Subcutaneous adipose tissue (tissue), 4 donors: ENCODE measurements around the gene IRF6. TPM values are rescaled to one million over a fixed set of nuclear protein-coding genes. Genes with fewer than 3 reads are reported as not detected.

ENCODE experiments used
- CTCF ChIP-seq: fragments of 450-650 bp; IDR thresholded peaks from one replicate; pipeline ENCODE4 v1.5.1; 2016; ENCODE audit warnings: low read depth, mild to moderate bottlenecking, control low read depth, antibody characterized with exemption, moderate library complexity
- total RNA-seq, 4 donors: library from RNA; depleted of rRNA; stranded (reverse); fragments of >200 nt; gene quantifications; one replicate each; pipeline ENCODE4 v1.1.0, GENCODE V29; 2016

IRF6 gene
- total RNA-seq, 4 donors from 2014 or later = 0.38 to 2.0 (median 1.6) TPM

DNA sequence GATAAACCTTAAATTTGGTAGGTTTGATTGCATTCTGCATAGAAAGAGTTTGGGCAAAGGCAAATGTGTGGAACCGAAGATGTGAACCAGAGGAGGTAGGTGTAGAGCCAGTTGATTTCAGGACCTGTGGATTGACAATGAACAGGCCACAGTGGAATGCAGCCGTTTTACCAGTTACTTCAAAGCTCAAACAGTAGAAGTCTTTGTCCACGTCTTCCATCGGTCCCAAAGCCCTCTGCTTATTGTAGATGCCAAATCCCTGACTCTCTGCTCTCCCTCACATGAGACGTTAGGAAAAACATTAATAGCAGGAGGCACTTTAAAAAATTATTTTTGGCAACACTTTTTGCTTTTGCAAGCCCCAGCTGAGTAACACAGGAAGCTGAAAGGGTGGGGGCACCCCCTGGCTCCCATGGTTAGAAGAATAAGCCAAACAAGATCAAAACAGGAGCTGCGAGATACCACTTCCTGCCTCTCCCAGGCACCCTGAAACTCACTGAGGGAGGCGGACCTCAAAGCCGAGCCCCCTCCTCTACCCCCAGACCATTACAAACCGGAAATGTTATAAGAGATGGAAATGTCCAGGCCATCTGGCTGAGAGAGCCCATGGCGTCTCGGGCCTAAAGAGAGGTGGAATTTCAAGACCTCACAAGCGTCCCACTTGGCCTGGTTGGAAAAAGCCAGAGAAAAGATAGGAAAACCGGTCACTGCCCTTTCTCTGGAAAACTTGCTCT lies 36.6 kb downstream of the IRF6 start:
- TF ChIP-seq CTCF = no peak

- TF ChIP-seq CTCF = no peak
Measured at GRCh38 chr1:209768354-209768774, 37.6 kb downstream of the IRF6 start.

- no peak for TF ChIP-seq CTCF
Measured at GRCh38 chr1:209767706-209768105, 38.2 kb downstream of the IRF6 start.

- no peak for TF ChIP-seq CTCF
Measured at GRCh38 chr1:209767096-209767495, 38.8 kb downstream of the IRF6 start.

DNA sequence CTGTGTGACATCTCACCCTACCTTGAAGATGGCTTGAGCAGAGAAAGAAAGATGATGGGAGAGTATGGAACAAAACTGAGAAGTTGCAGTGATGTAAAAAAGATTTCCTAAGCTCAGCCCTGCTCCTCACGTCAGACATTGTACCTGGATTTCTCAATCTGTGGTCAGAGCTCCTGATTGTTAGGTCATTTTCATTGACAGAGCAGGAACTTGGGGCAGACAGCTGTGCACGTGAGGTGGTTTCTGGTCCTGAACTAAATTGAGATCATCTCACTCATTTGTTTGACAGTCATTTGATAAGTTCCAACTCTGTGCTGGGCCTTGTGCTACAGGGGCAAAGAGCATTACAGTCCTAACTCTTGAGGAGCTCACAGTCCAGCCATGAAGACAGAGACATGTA lies 39.9 kb downstream of the IRF6 start:
- no peak for TF ChIP-seq CTCF

DNA sequence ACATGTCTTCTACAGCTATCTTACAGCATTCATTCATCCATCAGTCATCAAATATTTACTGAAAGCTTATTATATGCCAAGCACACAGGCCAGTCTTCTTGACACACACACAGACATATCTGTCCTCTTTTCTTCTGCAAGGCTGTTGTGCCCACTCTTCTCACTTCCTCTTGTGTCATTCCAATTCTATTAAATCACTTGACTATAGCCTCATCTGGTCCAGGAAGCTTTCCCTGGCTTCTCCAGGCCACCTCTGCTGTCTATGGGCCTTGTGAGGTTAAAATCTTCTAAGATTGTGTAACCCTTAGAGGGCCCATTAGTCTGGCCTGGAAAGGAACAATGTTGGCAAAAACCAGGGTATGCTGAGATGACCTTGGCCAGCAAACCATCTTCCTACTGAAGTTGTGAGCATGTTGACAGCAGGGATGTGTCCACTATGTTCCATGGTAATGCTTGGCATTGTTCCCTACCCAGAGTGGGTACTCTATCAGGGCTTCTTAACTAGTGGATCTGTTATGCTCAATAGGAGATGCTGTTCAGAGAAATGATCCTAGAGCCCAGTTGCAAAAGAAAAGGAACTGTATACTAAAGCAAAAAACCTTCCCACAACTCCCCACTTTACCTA lies 44.8 kb downstream of the IRF6 start:
- TF ChIP-seq CTCF = no peak

DNA sequence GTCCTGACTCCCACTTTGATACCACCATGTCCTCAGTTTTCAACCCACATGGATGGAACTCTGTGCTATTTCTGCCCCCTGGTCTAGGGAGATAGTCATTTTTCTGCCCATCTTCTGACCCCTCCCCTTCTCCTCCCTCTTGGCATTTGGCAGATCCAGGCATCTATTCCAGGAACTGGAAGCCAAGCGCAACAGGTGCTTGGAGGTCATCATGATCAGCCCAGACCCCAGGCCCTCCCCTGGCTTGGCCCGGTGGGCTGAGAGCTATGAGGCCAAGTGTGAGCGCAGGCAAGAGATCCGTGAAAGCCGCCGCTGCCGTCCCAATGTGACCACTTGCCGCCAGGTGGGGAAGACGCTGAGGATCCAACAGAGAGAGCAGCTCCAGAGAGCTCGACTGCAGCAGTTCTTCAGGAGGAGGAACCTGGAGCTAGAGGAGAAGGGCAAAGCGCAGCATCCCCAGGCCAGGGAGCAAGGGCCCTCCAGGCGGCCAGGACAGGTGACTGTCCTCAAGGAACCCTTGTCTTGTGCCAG lies 46.0 kb downstream of the IRF6 start:
- TF ChIP-seq CTCF = no peak
